K562 (cell line): ENCODE measurements around the gene CLDN25. TPM values are rescaled to one million over a fixed set of nuclear protein-coding genes. Genes with fewer than 3 reads are reported as not detected.

Source experiments
- BRD4 ChIP-seq: fragments of 200-600 bp; sonication (generic); IDR thresholded peaks from 2 replicates; pipeline ENCODE4 v1.6.1; 2017; ENCODE audit warnings: inconsistent platforms
- DNMT1 ChIP-seq: fragments of 450-650 bp; IDR thresholded peaks from 2 replicates; pipeline ENCODE4 v1.6.1; 2016; ENCODE audit warnings: antibody characterized with exemption, mild to moderate bottlenecking
- FOS ChIP-seq: IDR thresholded peaks from 3 replicates; pipeline ENCODE4 v1.6.1; 2011; ENCODE audit not compliant: insufficient read length; ENCODE audit errors: extremely low read depth
- KLF13 ChIP-seq: fragments of 450-650 bp; IDR thresholded peaks from 2 replicates; pipeline ENCODE4 v1.6.1; 2016; ENCODE audit warnings: missing genetic modification characterization, low read depth, mild to moderate bottlenecking, missing compliant biosample characterization, moderate library complexity, borderline replicate concordance
- NR4A1 ChIP-seq, 2 experiments: fragments of 250-450 bp in 1 of 2; fragments of 450-650 bp in 1 of 2; sonication (Bioruptor Pico) in 1 of 2; IDR thresholded peaks; 2 replicates each; pipeline versions ENCODE4 v1.4.0 to v1.6.1; 2016 to 2020; ENCODE audit warnings: mild to moderate bottlenecking in 2 of 2, missing compliant biosample characterization in 1 of 2, missing genetic modification characterization in 1 of 2, moderate library complexity in 1 of 2
- STAG1 ChIP-seq: sonication (generic); formaldehyde crosslinking; IDR thresholded peaks from 2 replicates; pipeline ENCODE4 v1.5.0; 2020; ENCODE audit warnings: missing genetic modification reagents, borderline replicate concordance
- polyA plus RNA-seq, 8 experiments: library from polyadenylated mRNA; depleted of rRNA in 4 of 8; stranded (reverse) in 5 of 8; unstranded in 3 of 8; fragments of >200 nt; fragmentation: Nextera tagmentation in 2 of 8; fragmentation: Illumina TruSeq in 1 of 8; extraction: Ambion mirVana in 2 of 8; extraction: Trizol in 1 of 8; gene quantifications; 2 replicates each; pipeline versions ENCODE4 v1.2.1 to v1.2.3, GENCODE V29; 2011 to 2014; ENCODE audit warnings: inconsistent platforms in 1 of 8, missing spikeins in 1 of 8
- total RNA-seq, 7 experiments: library from RNA; depleted of rRNA in 6 of 7; stranded (reverse); fragments of >200 nt in 6 of 7; fragmentation: Illumina TruSeq in 2 of 7; extraction: Trizol in 2 of 7; gene quantifications; 2 replicates each; pipeline versions ENCODE4 v1.2.1 to v1.2.3, GENCODE V29; 2011 to 2021; ENCODE audit warnings: low replicate concordance in 1 of 7
- TF ChIP-seq, protein P1 (sequence below): fragments of 450-650 bp; IDR thresholded peaks from 2 replicates; pipeline ENCODE4 v1.6.1; 2016; ENCODE audit warnings: low read depth, mild to moderate bottlenecking, moderate library complexity
- TF ChIP-seq, protein P2 (sequence below): fragments of 200-600 bp; sonication (generic); IDR thresholded peaks from one replicate; pipeline ENCODE4 v1.6.1; 2012; ENCODE audit warnings: mild to moderate bottlenecking, low read depth, low read length, inconsistent platforms
- TF ChIP-seq, protein P3 (sequence below): fragments of 250-450 bp; sonication (Bioruptor Pico); IDR thresholded peaks from 2 replicates; pipeline ENCODE4 v1.5.1; 2021; ENCODE audit warnings: mild to moderate bottlenecking
- TF ChIP-seq, protein P4 (sequence below): fragments of 450-650 bp; IDR thresholded peaks from 2 replicates; pipeline ENCODE4 v1.7.1; 2018; ENCODE audit warnings: mild to moderate bottlenecking, low read depth; ENCODE audit not compliant: partially characterized antibody

The CLDN25 gene
- total and polyA plus RNA-seq, 9 of the 15 experiments (the other 6 are each of a cell fraction or from before 2014, with no cell fraction given): not detected

DNA sequence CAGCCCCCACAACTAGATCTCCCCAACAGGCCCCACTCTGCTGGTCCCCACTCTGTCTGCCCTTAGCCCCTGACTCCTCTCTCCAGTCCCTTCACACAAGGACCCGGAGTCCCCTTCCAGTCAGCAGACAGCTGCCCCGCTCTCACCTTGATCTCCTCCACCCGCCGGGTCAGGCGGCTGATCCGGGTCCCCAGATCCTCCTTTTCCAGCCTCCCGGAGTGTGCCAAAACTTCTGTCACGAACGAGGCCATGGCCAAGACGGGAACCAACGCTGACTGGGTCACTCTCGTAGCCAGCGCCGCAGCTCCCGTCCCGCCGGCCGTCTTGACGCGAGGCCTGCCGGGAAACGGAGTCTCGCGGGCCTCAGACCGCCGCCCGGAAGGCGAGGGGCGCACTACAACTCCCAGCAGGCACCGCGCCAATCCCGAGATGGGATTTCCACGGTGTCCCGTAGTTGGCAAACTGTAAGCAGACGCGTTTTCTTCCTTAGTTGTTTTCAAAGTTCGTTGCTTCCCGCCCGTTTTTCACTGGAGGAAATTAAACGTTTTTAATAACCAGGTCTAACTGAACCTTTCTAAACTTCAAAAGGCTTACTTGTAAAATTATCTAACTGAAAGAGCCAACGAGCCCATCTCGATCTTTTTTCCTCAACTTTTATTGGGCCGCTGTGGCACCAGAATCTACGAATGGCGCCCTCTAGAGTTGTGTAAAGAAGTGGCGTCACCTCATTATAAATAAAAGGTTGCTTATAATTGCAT is 6.0 kb upstream of the CLDN25 start, which contains the start of gene ZW10 (continued):
- TF ChIP-seq FOS (no peak), KLF13 (tag) (no peak), DNMT1 (no peak), BRD4 (no peak), NR4A1 (CRISPR knock-in tag; IDR thresholded peaks at IDR 0.05) (no peak), NR4A1 (tag; IDR thresholded peaks at IDR 0.05) (peak; percentile 46; the same call in 1 of the 2 replicates), STAG1 (no peak)
- TF ChIP-seq, protein P1, sequence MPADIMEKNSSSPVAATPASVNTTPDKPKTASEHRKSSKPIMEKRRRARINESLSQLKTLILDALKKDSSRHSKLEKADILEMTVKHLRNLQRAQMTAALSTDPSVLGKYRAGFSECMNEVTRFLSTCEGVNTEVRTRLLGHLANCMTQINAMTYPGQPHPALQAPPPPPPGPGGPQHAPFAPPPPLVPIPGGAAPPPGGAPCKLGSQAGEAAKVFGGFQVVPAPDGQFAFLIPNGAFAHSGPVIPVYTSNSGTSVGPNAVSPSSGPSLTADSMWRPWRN: no peak
- TF ChIP-seq, protein P2, sequence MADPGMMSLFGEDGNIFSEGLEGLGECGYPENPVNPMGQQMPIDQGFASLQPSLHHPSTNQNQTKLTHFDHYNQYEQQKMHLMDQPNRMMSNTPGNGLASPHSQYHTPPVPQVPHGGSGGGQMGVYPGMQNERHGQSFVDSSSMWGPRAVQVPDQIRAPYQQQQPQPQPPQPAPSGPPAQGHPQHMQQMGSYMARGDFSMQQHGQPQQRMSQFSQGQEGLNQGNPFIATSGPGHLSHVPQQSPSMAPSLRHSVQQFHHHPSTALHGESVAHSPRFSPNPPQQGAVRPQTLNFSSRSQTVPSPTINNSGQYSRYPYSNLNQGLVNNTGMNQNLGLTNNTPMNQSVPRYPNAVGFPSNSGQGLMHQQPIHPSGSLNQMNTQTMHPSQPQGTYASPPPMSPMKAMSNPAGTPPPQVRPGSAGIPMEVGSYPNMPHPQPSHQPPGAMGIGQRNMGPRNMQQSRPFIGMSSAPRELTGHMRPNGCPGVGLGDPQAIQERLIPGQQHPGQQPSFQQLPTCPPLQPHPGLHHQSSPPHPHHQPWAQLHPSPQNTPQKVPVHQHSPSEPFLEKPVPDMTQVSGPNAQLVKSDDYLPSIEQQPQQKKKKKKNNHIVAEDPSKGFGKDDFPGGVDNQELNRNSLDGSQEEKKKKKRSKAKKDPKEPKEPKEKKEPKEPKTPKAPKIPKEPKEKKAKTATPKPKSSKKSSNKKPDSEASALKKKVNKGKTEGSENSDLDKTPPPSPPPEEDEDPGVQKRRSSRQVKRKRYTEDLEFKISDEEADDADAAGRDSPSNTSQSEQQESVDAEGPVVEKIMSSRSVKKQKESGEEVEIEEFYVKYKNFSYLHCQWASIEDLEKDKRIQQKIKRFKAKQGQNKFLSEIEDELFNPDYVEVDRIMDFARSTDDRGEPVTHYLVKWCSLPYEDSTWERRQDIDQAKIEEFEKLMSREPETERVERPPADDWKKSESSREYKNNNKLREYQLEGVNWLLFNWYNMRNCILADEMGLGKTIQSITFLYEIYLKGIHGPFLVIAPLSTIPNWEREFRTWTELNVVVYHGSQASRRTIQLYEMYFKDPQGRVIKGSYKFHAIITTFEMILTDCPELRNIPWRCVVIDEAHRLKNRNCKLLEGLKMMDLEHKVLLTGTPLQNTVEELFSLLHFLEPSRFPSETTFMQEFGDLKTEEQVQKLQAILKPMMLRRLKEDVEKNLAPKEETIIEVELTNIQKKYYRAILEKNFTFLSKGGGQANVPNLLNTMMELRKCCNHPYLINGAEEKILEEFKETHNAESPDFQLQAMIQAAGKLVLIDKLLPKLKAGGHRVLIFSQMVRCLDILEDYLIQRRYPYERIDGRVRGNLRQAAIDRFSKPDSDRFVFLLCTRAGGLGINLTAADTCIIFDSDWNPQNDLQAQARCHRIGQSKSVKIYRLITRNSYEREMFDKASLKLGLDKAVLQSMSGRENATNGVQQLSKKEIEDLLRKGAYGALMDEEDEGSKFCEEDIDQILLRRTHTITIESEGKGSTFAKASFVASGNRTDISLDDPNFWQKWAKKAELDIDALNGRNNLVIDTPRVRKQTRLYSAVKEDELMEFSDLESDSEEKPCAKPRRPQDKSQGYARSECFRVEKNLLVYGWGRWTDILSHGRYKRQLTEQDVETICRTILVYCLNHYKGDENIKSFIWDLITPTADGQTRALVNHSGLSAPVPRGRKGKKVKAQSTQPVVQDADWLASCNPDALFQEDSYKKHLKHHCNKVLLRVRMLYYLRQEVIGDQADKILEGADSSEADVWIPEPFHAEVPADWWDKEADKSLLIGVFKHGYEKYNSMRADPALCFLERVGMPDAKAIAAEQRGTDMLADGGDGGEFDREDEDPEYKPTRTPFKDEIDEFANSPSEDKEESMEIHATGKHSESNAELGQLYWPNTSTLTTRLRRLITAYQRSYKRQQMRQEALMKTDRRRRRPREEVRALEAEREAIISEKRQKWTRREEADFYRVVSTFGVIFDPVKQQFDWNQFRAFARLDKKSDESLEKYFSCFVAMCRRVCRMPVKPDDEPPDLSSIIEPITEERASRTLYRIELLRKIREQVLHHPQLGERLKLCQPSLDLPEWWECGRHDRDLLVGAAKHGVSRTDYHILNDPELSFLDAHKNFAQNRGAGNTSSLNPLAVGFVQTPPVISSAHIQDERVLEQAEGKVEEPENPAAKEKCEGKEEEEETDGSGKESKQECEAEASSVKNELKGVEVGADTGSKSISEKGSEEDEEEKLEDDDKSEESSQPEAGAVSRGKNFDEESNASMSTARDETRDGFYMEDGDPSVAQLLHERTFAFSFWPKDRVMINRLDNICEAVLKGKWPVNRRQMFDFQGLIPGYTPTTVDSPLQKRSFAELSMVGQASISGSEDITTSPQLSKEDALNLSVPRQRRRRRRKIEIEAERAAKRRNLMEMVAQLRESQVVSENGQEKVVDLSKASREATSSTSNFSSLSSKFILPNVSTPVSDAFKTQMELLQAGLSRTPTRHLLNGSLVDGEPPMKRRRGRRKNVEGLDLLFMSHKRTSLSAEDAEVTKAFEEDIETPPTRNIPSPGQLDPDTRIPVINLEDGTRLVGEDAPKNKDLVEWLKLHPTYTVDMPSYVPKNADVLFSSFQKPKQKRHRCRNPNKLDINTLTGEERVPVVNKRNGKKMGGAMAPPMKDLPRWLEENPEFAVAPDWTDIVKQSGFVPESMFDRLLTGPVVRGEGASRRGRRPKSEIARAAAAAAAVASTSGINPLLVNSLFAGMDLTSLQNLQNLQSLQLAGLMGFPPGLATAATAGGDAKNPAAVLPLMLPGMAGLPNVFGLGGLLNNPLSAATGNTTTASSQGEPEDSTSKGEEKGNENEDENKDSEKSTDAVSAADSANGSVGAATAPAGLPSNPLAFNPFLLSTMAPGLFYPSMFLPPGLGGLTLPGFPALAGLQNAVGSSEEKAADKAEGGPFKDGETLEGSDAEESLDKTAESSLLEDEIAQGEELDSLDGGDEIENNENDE: no peak
- TF ChIP-seq, protein P3, sequence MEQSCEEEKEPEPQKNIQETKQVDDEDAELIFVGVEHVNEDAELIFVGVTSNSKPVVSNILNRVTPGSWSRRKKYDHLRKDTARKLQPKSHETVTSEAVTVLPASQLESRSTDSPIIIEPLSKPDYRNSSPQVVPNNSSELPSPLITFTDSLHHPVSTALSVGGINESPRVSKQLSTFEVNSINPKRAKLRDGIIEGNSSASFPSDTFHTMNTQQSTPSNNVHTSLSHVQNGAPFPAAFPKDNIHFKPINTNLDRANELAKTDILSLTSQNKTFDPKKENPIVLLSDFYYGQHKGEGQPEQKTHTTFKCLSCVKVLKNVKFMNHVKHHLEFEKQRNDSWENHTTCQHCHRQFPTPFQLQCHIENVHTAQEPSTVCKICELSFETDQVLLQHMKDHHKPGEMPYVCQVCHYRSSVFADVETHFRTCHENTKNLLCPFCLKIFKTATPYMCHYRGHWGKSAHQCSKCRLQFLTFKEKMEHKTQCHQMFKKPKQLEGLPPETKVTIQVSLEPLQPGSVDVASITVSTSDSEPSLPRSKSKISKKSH (CRISPR knock-in tag): no peak
- TF ChIP-seq, protein P4, sequence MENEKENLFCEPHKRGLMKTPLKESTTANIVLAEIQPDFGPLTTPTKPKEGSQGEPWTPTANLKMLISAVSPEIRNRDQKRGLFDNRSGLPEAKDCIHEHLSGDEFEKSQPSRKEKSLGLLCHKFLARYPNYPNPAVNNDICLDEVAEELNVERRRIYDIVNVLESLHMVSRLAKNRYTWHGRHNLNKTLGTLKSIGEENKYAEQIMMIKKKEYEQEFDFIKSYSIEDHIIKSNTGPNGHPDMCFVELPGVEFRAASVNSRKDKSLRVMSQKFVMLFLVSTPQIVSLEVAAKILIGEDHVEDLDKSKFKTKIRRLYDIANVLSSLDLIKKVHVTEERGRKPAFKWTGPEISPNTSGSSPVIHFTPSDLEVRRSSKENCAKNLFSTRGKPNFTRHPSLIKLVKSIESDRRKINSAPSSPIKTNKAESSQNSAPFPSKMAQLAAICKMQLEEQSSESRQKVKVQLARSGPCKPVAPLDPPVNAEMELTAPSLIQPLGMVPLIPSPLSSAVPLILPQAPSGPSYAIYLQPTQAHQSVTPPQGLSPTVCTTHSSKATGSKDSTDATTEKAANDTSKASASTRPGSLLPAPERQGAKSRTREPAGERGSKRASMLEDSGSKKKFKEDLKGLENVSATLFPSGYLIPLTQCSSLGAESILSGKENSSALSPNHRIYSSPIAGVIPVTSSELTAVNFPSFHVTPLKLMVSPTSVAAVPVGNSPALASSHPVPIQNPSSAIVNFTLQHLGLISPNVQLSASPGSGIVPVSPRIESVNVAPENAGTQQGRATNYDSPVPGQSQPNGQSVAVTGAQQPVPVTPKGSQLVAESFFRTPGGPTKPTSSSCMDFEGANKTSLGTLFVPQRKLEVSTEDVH: no peak
